H9 (cell line): ENCODE data around the gene SPP1. TPM values are rescaled to one million over a fixed set of nuclear protein-coding genes. Genes with fewer than 3 reads are reported as not detected.

ENCODE experiments used
- DNase-seq: peaks from one replicate; pipeline ENCODE4 v3.0.0-alpha.2; 2017
- H2AFZ ChIP-seq: one replicate; pipeline ENCODE4 v1.6.1; 2013; ENCODE audit warnings: mild to moderate bottlenecking, low read length, control low read depth, moderate library complexity
- H2AK5ac ChIP-seq: 2 replicates; pipeline ENCODE4 v1.6.1; 2013; ENCODE audit warnings: low read length, control low read depth, mixed read lengths; ENCODE audit not compliant: insufficient read length
- H2BK120ac ChIP-seq: one replicate; pipeline ENCODE4 v1.6.1; 2013; ENCODE audit warnings: low read depth, mild to moderate bottlenecking, low read length, control low read depth, inconsistent platforms; ENCODE audit not compliant: poor library complexity, severe bottlenecking
- H2BK12ac ChIP-seq: 2 replicates; pipeline ENCODE4 v1.6.1; 2013; ENCODE audit warnings: low read length, control low read depth, mixed read lengths, low read depth; ENCODE audit not compliant: insufficient read length
- H2BK15ac ChIP-seq: 2 replicates; pipeline ENCODE4 v1.6.1; 2013; ENCODE audit warnings: low read depth, low read length, control low read depth
- H2BK20ac ChIP-seq: one replicate; pipeline ENCODE4 v1.6.1; 2013; ENCODE audit warnings: low read depth, mild to moderate bottlenecking, low read length, control low read depth, inconsistent platforms; ENCODE audit not compliant: poor library complexity, severe bottlenecking
- H2BK5ac ChIP-seq: 2 replicates; pipeline ENCODE4 v1.6.1; 2013; ENCODE audit warnings: low read length, control low read depth, mixed read lengths; ENCODE audit not compliant: insufficient read length
- H3K14ac ChIP-seq: 2 replicates; pipeline ENCODE4 v1.6.1; 2013; ENCODE audit warnings: low read length, control low read depth; ENCODE audit not compliant: insufficient read depth
- H3K18ac ChIP-seq: 2 replicates; pipeline ENCODE4 v1.6.1; 2013; ENCODE audit warnings: low read depth, mild to moderate bottlenecking, mixed read lengths, low read length, control low read depth; ENCODE audit not compliant: insufficient read length
- H3K23ac ChIP-seq: 2 replicates; pipeline ENCODE4 v1.6.1; 2013; ENCODE audit warnings: low read length, control low read depth, mixed read lengths, low read depth; ENCODE audit not compliant: insufficient read length
- H3K23me2 ChIP-seq: 2 replicates; pipeline ENCODE4 v1.6.1; 2013; ENCODE audit warnings: low read depth, mild to moderate bottlenecking, mixed read lengths, low read length, control low read depth; ENCODE audit not compliant: insufficient read length, poor library complexity, severe bottlenecking
- H3K27ac ChIP-seq: 2 replicates; pipeline ENCODE4 v1.5.1; 2013; ENCODE audit warnings: low read length, control low read depth, mixed read lengths, low read depth; ENCODE audit not compliant: insufficient read length
- H3K27me3 ChIP-seq: 2 replicates; pipeline ENCODE4 v1.6.1; 2013; ENCODE audit warnings: low read length, control low read depth, inconsistent platforms; ENCODE audit not compliant: insufficient read depth
- H3K4ac ChIP-seq: 2 replicates; pipeline ENCODE4 v1.6.1; 2013; ENCODE audit warnings: low read depth, mild to moderate bottlenecking, control low read depth, inconsistent platforms, low read length, moderate library complexity
- H3K4me1 ChIP-seq: 2 replicates; pipeline ENCODE4 v1.6.1; 2013; ENCODE audit warnings: low read length, control low read depth, inconsistent platforms; ENCODE audit not compliant: insufficient read depth
- H3K4me2 ChIP-seq: 2 replicates; pipeline ENCODE4 v1.6.1; 2013; ENCODE audit warnings: low read length, control low read depth, mixed read lengths; ENCODE audit not compliant: insufficient read length, insufficient read depth
- H3K56ac ChIP-seq: 2 replicates; pipeline ENCODE4 v1.6.1; 2013; ENCODE audit warnings: low read depth, mild to moderate bottlenecking, mixed read lengths, low read length, control low read depth; ENCODE audit not compliant: insufficient read length
- H3K79me1 ChIP-seq: 2 replicates; pipeline ENCODE4 v1.6.1; 2013; ENCODE audit warnings: low read depth, mild to moderate bottlenecking, moderate library complexity, low read length, control low read depth, inconsistent platforms; ENCODE audit not compliant: insufficient read depth, poor library complexity, severe bottlenecking
- H3K79me2 ChIP-seq: 2 replicates; pipeline ENCODE4 v1.6.1; 2013; ENCODE audit warnings: low read length, control low read depth, inconsistent platforms; ENCODE audit not compliant: insufficient read depth
- H3K9ac ChIP-seq: 2 replicates; pipeline ENCODE4 v1.6.1; 2013; ENCODE audit warnings: low read length, control low read depth, mixed read lengths; ENCODE audit not compliant: insufficient read length; ENCODE audit errors: extremely low read depth
- H3K9me3 ChIP-seq: one replicate; pipeline ENCODE4 v1.6.1; 2013; ENCODE audit warnings: low read depth, low read length, inconsistent platforms; ENCODE audit not compliant: control insufficient read depth
- H3T11ph ChIP-seq: one replicate; pipeline ENCODE4 v1.6.1; 2013; ENCODE audit warnings: mild to moderate bottlenecking, low read length, control low read depth, inconsistent platforms
- H4K20me1 ChIP-seq: one replicate; pipeline ENCODE4 v1.6.1; 2013; ENCODE audit not compliant: control insufficient read depth, insufficient read length, insufficient read depth
- H4K5ac ChIP-seq: 2 replicates; pipeline ENCODE4 v1.6.1; 2013; ENCODE audit warnings: low read depth, mild to moderate bottlenecking, mixed read lengths, low read length, control low read depth; ENCODE audit not compliant: insufficient read length
- H4K8ac ChIP-seq: replicated peaks from 2 replicates; pipeline ENCODE4 v1.6.1; 2013; ENCODE audit warnings: low read length, control low read depth, mixed read lengths, low read depth; ENCODE audit not compliant: insufficient read length
- H4K91ac ChIP-seq: 2 replicates; pipeline ENCODE4 v1.6.1; 2013; ENCODE audit warnings: low read depth, mild to moderate bottlenecking, moderate library complexity, mixed read lengths, low read length, control low read depth; ENCODE audit not compliant: insufficient read length
- H3K27ac Mint-ChIP-seq, 3 experiments: 2 replicates in 2 of 3; 3 replicates in 1 of 3; pipeline ENCODE4 v1.8.0; 2020 to 2021; ENCODE audit warnings: mixed read lengths in 3 of 3, mild to moderate bottlenecking in 1 of 3, moderate library complexity in 1 of 3
- H3K27me3 Mint-ChIP-seq: 2 replicates; pipeline ENCODE4 v1.8.0; 2021; ENCODE audit warnings: low read depth, mild to moderate bottlenecking, moderate library complexity, mixed read lengths
- H3K36me3 Mint-ChIP-seq, 3 experiments: 2 replicates in 2 of 3; 3 replicates in 1 of 3; pipeline ENCODE4 v1.8.0; 2020 to 2021; ENCODE audit warnings: low read depth in 3 of 3, mixed read lengths in 3 of 3; ENCODE audit not compliant: insufficient read depth in 1 of 3
- H3K4me1 Mint-ChIP-seq, 2 experiments: 2 replicates each; pipeline ENCODE4 v1.8.0; 2020; ENCODE audit warnings: mixed read lengths in 2 of 2
- H3K4me3 Mint-ChIP-seq, 2 experiments: 2 replicates in 1 of 2; 3 replicates in 1 of 2; pipeline ENCODE4 v1.8.0; 2020 to 2021; ENCODE audit warnings: mild to moderate bottlenecking in 2 of 2, mixed read lengths in 2 of 2, moderate library complexity in 1 of 2
- H3K9me3 Mint-ChIP-seq, 2 experiments: 2 replicates in 1 of 2; 3 replicates in 1 of 2; pipeline ENCODE4 v1.8.0; 2020; ENCODE audit warnings: mild to moderate bottlenecking in 2 of 2, mixed read lengths in 2 of 2, moderate library complexity in 1 of 2
- WGBS: extraction: QIAGEN DNeasy Blood & Tissue Kit; methylation state at CpG from one replicate; pipeline ENCODE4 v1.1.7; 2013; ENCODE audit warnings: missing lambda C conversion rate, low lambda C conversion rate, mixed read lengths; ENCODE audit not compliant: insufficient read length; ENCODE audit errors: extremely low coverage; 5-methylcytosine and 5-hydroxymethylcytosine counted together
- total RNA-seq: library from RNA; stranded (reverse); gene quantifications from 2 replicates; pipeline ENCODE4 v1.2.1, GENCODE V29; 2021
- TF ChIP-seq, protein P1 (sequence below): fragments of 200-600 bp; sonication (generic); conservative IDR thresholded peaks from 3 replicates; pipeline ENCODE4 v1.8.0; 2021; ENCODE audit warnings: antibody characterized with exemption, mild to moderate bottlenecking

Gene SPP1
- total RNA-seq, 1 experiment from 2014 or later: 13.2 TPM

DNA sequence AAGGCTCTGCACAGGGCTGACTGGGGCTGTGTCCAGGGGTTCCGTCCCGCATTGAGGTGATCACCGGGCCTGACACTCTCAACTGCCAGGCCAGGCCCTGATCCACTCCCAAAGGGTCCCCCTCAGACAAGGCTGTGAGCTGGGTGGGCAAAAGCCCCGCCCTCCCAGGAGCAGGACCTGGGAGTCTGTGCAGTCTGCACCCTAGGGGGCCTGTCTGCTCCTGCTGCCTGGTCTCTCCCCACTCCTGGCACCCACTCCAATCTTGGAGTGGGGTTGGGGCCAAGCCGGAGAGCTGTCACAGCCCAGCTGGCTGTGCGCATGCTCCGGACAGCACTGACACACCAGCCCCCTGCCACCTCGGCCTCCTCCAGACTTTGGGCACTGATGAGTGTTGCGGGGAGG is 9.4 kb upstream of the SPP1 start:
- Mint-ChIP-seq H3K27me3 (peaks cover 5% of the 10 kb centered on the region; the same call in 1 of the 2 replicates), H3K4me3 (no peak overlapping the region), H3K4me1 (0 out of 4 replicates have a peak, but pooled peaks cover 0 to 2% of the 10 kb centered on the region in 2 experiments), H3K9me3 (no peaks in the 10 kb centered on the region; a peak in 1 of 5 replicates), H3K36me3 (no peaks in the 10 kb centered on the region), H3K27ac (no peak overlapping the region)
- H3K79me1 ChIP-seq: no peaks in the 10 kb centered on the region
- no peak overlapping the region for H2AK5ac ChIP-seq
- H3K4me1 ChIP-seq: no peaks in the 10 kb centered on the region
- no peak overlapping the region for H2AFZ ChIP-seq
- H3K9me3 ChIP-seq: no peaks in the 10 kb centered on the region
- no peak overlapping the region; the same call in 1 of the 2 replicates for H3K14ac ChIP-seq
- H2BK120ac ChIP-seq: no peak overlapping the region
- no peak overlapping the region for H3T11ph ChIP-seq
- H4K91ac ChIP-seq: no peak overlapping the region
- no peak overlapping the region for H2BK20ac ChIP-seq
- no peak overlapping the region for H4K5ac ChIP-seq
- no peaks in the 10 kb centered on the region for H3K23me2 ChIP-seq
- no peaks in the 10 kb centered on the region for H3K79me2 ChIP-seq
- no peak overlapping the region for H3K4me2 ChIP-seq
- H2BK15ac ChIP-seq: no peak overlapping the region
- H3K4ac ChIP-seq: no peak overlapping the region
- no peak overlapping the region for H2BK5ac ChIP-seq
- H3K23ac ChIP-seq: no peak overlapping the region
- H3K27me3 ChIP-seq: no peaks in the 10 kb centered on the region
- H4K8ac ChIP-seq: no peak overlapping the region
- H2BK12ac ChIP-seq: no peak overlapping the region
- no peaks in the 10 kb centered on the region for H4K20me1 ChIP-seq
- H3K9ac ChIP-seq: no peak overlapping the region
- no CpG with 5 or more reads among the region's 9 CpGs for WGBS
- H3K18ac ChIP-seq: no peak overlapping the region
- H3K27ac ChIP-seq: no peak overlapping the region
- DNase-seq: no peak
- H3K56ac ChIP-seq: no peak overlapping the region
- TF ChIP-seq, protein P1, sequence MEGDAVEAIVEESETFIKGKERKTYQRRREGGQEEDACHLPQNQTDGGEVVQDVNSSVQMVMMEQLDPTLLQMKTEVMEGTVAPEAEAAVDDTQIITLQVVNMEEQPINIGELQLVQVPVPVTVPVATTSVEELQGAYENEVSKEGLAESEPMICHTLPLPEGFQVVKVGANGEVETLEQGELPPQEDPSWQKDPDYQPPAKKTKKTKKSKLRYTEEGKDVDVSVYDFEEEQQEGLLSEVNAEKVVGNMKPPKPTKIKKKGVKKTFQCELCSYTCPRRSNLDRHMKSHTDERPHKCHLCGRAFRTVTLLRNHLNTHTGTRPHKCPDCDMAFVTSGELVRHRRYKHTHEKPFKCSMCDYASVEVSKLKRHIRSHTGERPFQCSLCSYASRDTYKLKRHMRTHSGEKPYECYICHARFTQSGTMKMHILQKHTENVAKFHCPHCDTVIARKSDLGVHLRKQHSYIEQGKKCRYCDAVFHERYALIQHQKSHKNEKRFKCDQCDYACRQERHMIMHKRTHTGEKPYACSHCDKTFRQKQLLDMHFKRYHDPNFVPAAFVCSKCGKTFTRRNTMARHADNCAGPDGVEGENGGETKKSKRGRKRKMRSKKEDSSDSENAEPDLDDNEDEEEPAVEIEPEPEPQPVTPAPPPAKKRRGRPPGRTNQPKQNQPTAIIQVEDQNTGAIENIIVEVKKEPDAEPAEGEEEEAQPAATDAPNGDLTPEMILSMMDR: no peak
